HT-29 (cell line): Measurements from ENCODE around the gene USP3. TPM values are rescaled to one million over a fixed set of nuclear protein-coding genes. Genes with fewer than 3 reads are reported as not detected.
A peak's percentile ranks its signal among the peaks of the same experiment; 100 is the strongest.

Source experiments
- DNase-seq: peaks from one replicate; pipeline ENCODE4 v3.0.0-alpha.2; 2015; ENCODE audit warnings: low spot score
- total RNA-seq: library from RNA; depleted of rRNA; stranded (reverse); fragments of >200 nt; shearing (Covaris generic); gene quantifications from 2 replicates; pipeline ENCODE4 v1.2.3, GENCODE V29; 2014

The USP3 gene
- total RNA-seq, 1 experiment from 2014 or later: 47.6 TPM

DNA sequence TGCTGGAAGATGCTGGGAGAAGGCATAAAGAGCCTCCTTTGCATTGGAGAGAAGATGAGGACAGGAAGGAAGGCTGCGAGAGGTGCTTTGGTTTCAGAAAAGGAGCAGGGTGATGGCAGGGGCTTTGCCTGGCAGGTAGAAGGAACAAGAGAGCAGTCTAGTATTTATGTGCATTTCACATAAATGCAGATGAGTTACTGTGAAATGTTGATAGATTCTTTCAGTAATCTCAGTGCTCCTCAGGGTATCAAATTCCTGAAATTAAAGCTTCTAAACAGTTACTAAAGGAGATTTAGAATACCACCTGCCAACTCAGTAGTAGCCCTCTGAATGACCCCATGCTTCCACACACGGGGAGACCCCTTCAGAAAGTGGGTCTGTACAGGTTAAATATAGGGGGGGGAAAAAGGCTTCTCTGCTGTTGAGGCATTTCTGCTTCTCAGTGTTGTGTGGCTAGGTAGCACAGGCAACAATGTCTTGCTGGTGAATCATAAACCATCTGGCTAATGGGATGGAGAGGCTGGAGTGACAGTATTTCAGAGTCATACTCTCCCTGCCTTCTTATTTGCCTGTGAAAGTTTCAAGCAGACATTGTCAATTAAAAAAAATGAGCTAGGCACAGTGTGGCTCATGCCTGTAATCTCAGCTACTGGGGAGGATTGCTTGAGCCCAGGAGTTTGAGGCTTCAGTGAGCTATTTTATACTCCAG is 78.5 kb downstream of the USP3 start:
- DNase-seq: no peak

DNA sequence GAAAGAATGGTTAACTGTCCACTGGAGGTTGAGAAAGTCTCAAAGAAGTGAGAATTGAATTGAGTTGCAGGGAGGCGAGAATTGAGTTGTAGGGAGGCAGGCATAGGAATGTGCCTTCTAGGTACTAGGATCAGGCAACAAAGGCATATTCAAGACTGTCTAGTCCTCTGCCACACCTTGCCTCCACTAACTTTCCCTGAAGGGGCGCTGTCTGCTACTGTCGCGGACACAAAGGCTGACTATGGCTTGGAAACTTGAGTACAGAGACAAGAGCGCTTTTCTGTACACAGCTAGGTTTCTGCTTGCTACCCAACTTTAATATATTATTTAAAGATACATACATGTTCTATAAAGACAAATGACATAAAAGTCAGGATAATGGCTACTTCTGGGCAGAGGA is 82.4 kb downstream of the USP3 start:
- no peak for DNase-seq

DNA sequence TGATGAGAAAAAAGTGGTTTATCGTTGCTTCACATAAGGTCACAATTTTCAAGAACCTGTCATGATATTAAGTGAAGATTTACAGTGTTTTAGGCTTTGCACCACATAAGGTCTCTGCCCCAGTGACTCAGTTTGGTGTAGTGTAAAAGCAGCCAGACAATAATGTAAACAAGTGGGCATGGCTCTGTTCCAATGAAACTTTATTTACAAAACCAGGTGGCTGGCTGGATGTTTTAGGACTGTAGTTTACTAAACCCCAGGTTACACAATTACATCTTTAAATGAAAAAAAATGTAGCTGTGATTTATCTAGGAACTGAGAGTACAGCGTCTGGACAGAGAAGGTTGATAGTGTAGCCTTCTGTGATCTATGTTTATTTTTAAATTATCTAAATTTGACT is 83.1 kb downstream of the USP3 start:
- no peak for DNase-seq

DNA sequence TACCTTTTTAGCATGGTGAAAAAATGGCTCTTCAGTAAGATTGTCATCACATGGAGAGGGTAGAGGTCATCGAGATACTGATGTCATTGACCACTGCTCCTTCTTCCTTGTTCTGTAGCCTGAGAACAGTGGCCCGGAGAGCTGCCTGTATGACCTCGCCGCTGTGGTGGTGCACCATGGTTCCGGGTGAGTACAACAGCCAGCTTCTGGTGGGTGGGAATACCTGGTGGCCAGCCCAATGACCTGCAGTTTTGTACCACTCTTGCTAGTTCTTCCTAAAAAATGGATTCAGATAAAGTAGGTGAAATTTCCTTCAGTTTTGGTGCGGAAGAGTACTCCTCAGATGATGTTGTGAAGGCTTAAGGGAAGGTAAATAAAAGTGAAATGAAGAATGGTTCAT is 84.4 kb downstream of the USP3 start:
- no peak for DNase-seq

DNA sequence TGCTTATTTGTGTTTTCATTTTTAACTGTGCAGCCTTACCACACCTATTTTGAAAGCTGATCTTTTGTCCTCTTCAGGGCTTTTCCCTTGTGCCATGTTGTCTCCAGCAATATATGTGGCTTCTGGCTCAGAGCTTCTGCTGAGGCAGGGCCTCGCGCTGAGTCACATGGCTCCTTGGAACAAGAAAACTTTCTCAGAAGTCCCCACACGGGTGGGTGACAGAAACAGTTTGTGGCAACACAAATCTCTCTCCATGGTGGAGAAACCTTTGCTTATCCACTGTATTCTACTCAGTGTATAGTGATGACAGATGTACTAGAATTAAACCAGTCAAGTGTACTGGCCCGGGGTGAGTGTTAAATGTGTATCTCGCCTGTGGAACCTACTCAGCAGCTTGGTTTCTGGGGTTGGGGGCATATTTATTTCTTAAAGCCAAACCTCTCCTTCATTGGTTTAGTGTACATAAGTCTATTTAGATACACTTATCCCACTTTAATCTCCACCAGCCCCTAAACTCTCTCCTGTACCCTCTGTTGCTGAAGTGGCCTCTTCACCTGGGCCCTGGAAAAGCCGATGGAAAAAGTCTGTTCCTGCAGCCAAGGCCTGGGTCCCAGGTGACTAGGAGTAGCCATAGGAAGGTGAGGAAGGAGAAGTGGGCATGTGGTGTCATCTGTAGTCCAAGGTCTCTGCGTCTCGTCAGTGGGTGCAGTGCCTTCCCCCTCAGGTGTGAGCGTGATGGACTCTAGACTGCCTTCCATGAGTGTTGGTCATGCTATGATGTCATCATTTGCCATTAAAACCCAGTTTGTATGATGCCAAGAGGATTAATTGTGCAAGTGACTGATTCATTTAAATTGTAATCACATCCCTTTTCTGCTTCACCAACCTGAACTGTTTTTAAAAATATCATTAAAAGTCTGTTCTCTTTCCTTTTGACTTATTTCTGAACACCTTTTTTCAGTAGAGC is 89.6 kb downstream of the USP3 start:
- DNase-seq: no peak

DNA sequence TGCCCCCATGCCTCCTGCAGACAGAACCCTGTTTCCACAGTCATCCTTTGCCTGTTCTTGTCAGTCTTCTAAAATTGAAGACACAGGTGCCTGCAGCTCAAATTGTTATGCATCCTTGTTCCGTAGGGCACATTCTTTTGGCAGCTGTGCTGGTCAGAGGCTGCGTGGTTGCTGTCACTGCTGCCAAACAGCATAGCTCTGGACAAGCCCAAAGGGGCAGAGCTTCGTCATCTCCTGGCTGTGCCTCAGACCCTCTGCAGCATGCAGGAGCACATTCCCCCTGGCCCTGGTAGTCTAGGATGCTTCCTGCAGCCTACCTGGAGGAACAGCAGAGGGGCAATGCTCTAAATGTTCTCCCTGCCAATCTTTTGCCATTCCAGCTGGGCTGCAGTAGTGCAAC is 90.7 kb downstream of the USP3 start:
- no peak for DNase-seq

DNA sequence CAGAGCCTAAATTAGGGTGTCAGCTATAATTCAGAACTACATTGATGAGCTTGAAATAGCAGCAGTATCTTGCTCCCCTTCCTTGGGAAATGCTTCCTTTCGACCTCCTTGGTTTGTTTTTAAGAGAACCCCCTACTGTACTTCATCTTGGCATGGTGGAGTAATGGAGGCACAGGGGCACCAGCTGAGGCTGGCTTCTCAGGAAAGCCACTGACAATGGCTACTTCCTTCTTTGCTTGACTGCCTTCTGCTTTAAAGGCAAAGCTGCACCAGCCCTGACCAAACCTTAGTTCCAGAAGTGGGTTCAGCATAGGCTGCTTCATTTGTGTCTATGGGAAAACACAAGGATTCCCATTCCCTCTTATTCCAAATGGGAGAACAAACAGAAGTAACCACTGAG is 91.3 kb downstream of the USP3 start:
- no peak for DNase-seq

DNA sequence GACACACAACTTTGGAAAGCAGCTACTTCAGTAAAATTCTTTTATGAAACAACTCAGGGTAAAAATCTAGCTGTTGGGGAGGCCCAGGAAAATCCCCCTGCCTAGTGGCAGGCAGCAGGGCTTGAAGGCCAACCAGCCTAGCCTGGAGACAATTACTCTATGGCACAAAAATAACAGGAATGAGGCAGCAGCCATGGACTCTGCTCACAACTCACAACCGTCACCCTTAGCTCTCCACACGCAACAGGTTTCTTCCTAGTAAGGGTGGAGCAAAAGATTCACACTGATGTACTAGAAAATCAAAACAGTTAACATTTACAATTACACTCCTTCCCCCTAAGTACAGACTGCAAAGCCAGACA is 92.3 kb downstream of the USP3 start:
- DNase-seq: no peak

DNA sequence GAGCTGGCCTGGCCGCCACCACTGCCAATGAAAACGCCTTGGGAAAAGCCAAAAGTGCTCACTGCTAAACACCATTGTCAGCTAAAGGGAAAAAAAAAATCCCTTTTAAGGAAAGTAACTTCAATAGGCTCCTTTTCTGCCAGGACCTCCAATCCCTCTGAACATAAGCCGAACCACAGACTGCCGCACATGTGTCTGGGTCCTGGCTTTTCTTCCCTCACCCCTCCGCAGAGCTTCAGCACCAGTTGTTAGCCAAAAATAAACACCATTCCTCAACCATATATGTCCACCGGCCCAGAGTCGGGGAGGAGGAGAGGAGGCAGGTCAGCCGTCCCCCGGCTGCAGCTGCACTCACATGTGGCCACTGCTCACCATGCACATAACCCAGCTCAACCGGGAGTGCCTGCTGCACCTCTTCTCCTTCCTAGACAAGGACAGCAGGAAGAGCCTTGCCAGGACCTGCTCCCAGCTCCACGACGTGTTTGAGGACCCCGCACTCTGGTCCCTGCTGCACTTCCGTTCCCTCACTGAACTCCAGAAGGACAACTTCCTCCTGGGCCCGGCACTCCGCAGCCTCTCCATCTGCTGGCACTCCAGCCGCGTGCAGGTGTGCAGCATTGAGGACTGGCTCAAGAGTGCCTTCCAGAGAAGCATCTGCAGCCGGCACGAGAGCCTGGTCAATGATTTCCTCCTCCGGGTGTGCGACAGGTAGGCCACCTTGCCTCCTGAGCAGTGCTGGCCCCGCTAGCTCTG is 92.8 kb downstream of the USP3 start, which contains the start of gene FBXL22:
Gene FBXL22, plus strand, starts transcription at position 350 of the 753 bp plus-strand sequence. Its CDS starts 6 bp downstream, at position 356.
- no peak for DNase-seq

DNA sequence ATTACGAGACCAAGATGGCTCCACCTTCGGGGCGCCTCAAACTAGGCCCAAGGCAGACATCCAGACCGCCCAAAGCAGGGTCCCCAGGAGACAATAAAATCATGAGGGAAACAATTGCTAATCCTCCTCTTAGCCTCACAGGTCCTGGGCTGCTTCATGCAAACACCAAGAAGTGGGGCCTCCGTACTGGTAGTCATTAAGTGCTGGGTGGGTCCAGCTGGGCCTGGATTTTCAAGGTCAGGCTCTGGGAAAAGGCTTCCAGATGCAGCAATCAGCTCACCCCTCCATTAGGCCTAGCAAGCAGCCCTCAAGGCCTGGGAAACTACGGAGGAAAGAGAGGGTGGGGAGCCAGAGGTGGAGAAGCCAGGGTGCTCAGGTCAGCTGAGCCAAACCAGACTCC is 93.4 kb downstream of the USP3 start:
- DNase-seq: no peak

DNA sequence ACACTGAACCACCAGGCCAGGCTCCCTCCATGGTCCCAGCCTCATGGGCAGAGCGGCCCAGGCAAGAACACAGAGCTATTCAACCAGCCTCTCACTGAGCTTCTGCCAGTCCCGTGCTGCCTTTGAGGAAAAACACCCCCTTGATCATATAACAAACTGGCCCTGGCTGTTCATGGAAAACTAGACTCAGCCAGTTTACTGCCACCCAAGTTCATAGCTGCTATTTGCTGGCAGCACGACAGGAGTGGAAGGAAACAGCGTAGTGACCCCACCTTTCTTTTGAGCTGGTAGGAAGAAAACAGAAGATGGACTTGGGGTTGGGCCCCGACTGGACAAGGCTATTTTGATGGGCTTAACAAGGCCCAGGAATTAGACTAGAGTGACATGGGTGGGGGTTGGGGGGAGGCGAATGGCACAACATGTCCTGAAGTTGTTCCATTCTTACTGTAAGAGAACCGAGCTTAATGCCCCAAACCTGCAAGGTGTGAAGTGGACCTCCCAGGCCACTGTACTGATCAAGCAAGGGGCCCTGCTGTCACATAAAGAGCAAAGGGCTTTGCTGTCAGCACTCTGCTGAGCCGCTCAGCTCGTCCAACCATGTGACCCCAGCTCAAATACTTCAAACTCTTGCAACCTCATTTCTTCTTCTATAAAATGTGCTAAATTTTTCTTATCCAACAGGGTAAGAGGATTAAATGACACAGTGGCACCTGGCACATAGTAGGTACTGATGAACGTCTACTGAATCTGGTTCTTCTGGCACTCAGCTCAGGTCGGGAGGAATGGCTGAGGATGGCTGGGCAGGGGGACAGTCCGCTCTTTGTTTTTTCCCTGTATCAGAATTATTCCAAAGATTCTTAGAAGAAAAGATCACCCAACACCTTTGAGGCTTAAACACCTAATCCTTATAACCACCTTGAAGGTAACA is 94.3 kb downstream of the USP3 start:
- DNase-seq: peak; percentile 23

DNA sequence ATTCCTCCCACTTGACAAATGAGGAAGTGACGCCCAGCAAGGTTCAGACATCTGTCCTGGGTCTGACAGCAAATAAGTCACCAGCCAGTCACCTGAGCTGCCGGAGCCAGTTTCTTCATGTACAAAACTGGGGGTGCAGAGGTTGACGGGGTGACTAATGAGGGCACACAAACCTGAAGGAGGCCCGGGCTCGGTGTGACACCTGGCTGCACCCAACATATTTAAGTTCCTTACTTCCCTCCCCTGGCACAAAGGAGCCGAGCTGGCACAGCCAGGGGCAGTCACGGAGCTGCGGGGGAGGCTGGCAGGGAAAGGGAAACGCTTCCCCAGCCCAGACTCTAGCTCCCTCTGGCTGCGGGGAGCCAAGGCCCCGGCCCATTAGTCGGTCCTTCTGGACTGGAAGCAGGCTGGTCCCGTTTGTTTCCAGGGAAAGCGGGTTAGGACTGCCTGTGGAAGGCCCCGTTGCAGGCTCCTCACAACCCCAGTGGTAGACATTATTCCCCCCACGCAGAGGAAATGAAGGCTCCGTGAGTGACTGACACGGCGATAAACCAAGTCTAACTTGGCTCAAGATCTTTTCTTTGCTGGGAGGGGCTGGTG is 95.1 kb downstream of the USP3 start:
- DNase-seq: peak; percentile 88

DNA sequence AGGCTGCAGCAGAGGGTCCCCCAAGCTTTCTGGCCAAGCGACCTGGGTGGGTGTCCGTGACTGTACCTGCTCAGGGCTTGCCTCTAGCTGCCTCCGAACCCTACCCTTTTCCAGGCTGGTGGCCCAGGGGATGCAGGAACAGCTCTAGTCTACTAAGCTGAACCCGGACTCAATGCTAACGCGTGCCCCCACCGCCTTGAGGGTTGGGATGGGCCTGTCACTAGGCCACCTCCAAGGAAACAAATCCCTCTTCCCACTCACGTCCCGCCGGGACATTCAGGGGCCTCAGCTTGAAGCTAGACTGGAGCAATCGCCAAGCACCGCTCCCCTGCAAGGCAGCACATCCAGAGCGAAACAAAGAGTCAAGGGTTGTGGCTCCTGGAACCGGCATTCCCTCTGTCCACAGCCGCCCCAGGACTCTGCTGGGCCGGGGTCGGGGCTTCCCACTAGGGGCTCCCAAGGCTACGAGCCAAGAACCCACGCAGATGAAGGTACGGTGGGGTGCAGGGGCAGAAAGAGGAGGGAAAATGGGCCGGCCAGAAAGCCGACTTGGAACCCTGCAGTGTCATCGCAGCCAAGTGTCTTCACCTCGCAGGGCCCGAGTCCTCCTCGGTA is 95.7 kb downstream of the USP3 start:
- DNase-seq: peak; percentile 66

DNA sequence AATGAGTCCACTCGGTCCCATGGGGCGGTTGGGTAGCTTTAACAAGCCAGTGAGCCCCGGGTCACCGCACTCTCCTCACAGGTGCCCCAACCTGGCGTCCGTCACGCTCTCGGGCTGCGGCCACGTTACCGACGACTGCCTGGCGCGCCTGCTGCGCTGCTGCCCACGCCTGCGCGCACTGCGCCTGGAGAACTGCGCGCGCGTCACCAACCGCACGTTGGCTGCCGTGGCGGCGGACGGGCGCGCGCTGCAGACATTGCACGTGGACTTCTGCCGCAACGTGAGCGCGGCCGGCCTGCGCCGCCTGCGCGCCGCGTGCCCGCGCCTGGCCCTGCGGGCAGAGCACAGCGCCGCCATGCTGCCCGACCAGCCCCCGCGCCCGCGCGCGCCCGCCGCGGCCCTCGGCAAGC is 96.2 kb downstream of the USP3 start:
- peak; percentile 97 for DNase-seq

DNA sequence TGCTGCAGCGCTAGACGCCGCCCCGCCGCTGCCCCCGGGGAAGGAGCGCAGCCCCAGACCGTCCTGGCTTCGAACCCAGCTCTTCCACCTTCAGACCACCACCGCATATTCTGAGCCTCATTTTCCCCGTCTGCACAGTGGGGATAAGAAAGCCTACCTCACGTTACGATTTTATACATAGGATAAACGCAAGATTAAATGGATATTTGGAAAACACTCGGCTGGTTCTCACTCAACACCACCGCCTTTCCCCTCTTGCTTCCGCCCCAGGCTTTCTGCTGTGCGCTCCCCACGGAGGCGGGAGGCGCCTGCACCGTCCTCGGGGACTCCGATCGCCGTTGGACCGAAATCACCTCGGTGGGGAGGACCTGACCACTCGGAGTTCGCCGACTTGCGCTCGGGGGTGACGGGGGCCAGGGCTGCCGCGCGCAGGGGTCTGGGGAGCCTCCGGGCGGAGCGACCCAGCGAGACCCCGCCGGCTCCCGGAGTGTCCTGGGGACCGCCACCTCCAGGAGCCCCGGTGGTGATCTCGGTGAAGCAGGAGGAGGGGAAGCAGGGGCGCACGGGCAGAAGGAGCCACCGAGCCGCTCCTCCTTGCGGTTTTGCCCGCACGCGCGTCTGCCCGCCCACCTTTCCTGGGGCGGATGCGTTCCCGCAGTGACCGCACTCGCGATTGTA is 96.8 kb downstream of the USP3 start:
- no peak for DNase-seq

DNA sequence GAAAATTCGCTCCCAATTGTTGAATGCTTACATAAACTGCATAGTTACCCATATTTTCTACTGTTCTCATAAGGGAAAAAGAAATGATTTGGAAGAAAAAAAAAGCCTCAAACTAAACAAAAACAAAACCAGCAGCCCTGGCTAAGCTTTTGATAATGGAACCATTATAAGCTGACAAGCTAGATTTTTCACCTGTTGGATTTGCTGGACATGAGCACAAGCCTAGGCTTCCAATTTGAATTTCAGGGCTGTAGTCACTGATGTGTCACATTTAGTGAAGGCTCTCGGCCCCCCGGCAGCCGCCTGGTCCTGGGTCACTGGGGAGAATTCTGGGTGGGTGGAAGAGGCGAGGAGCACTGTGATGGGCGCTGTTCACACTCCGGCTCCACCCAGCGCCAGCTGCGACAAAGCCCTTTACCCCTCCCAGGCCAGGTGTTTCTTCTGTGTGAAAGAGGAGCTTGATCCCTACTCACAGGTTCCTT is 97.4 kb downstream of the USP3 start:
- peak; percentile 74 for DNase-seq

DNA sequence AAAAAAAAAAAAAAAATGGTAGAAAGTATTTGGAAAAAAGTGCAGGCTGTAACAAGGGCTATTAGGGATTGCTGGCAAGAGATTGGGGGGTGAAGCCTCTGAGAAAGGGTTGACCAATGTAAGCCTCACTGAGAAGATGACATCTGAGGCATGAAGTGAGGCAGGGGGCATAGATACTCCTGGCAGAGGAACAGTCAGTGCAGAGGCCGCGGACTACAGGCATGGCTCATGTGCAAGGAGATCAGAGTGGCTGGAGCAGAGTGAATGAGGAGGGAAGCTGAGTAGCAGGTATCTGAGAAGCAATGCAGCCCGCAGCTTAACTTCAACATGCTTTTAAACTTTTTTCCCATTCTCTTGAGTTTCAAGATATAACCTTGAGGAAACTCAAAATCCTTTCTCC is 98.2 kb downstream of the USP3 start:
- no peak for DNase-seq

DNA sequence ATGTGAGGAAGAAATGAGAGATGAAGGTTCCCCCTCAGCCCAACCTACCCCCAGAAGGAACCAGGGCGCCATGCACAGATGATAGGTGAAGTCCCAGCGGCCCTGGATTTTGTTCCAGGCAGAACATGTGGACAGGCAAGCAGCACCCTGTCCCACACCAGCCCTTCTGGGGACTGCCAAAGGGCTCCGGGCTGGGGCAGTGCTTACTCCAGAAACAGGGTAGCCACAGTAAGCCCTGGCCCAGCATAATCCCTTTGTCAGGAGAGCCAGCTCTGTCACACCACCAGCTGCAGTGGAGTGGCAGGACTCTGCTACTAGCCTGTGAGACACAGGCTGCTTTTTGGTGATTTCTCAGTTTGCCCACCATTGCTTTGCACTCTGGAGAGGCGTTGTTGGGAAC is 99.1 kb downstream of the USP3 start:
- DNase-seq: no peak

DNA sequence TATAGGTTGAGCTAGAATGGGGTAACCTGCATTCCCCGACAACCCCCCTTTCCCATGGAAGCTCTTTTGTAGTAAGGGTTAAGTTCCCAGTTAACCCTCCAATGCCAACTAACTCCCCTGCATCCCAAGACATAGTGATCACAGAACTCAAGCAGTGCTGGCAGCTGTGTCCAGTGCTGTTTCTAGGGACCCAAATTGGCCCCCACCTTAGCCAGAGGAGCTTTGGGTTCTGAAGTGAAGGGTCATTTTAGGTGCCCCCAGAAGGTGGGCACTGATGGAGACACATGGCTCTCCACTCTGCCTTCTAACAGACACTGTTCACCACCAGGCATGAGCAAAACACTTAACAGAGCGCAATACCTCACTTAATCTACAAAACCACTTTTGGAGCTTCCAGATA is 99.9 kb downstream of the USP3 start:
- DNase-seq: no peak
